ENCODE results near the gene ADAT1. TPM values are rescaled to one million over a fixed set of nuclear protein-coding genes. Genes with fewer than 3 reads are reported as not detected.

ADAT1 gene
- total and polyA plus RNA-seq, 10 donors: 13.2 to 120 (median 59.7) TPM

GRCh38 chr16:75660321-75660720, 37.2 kb upstream of the ADAT1 start:
- Histone ChIP-seq H3K27ac (no peak overlapping the region), H3K36me3 (peaks cover 5 to 74% (median 47%) of the 10 kb centered on the region in 6 donors), H3K9me3 (no peaks in the 10 kb centered on the region), H3K4me1 (peaks cover 0 to 16% (median 0%) of the 10 kb centered on the region in 6 donors), H3K27me3 (replicated peaks in 1 of 7) (no peaks in the 10 kb centered on the region), H3K4me3 (no peak overlapping the region)
- WGBS, 5 donors: 92 to 98% (median 95%) methylated on average over 3 to 6 of the region's 6 CpGs
- DNase-seq: no peak
- peak in 1 of 3 donors; percentile 7 for TF ChIP-seq POLR2AphosphoS5 (IDR thresholded peaks at IDR 0.05)
- no peak for TF ChIP-seq CTCF (IDR thresholded peaks at IDR 0.05 in 8 of 11, conservative IDR thresholded peaks at IDR 0.05 in 3 of 11)
- intact Hi-C loops (cut with DNase I; ENCODE audit: low total_unique reads): no loop called here

- 92 to 98% (median 92%) methylated on average over 2 of the region's 2 CpGs for WGBS, 5 donors
- Histone ChIP-seq H3K27me3 (replicated peaks in 1 of 7) (no peaks in the 10 kb centered on the region), H3K27ac (no peak overlapping the region), H3K36me3 (peaks cover 5 to 95% (median 59%) of the 10 kb centered on the region in 6 donors), H3K9me3 (no peaks in the 10 kb centered on the region), H3K4me1 (peaks cover 4 to 37% (median 13%) of the 10 kb centered on the region in 6 donors), H3K4me3 (no peak overlapping the region)
- peak in 1 of 3 donors; percentile 18 for TF ChIP-seq POLR2AphosphoS5 (IDR thresholded peaks at IDR 0.05)
- no peak for TF ChIP-seq POLR2A (IDR thresholded peaks at IDR 0.05)
- intact Hi-C loops (cut with DNase I; ENCODE audit: low total_unique reads): loop anchor here (10.0 kb wide), 1 partner anchor 97 kb away; no protein-coding TSS in a partner anchor
- no peak for DNase-seq
These were observed 35.1 kb upstream of the ADAT1 start for GRCh38 chr16:75658175-75658574.

GRCh38 chr16:75653922-75654321, 30.8 kb upstream of the ADAT1 start:
- peaks cover 5 to 57% (median 47%) of the 10 kb centered on the region in 6 donors for H3K36me3 ChIP-seq
- intact Hi-C loops (cut with DNase I; ENCODE audit: low total_unique reads): loop anchor here (10.0 kb wide), 1 partner anchor 101 kb away; no protein-coding TSS in a partner anchor
- DNase-seq: no peak

GRCh38 chr16:75648265-75649076, 25.4 kb upstream of the ADAT1 start:
- Histone ChIP-seq H3K36me3 (peaks cover 0 to 25% (median 13%) of the 10 kb centered on the region in 6 donors), H3K27ac (peak overlapping the region; percentile 85 to 99 (median 98)), H3K4me1 (peaks cover 62 to 78% (median 73%) of the 10 kb centered on the region in 6 donors), H3K9me3 (no peaks in the 10 kb centered on the region), H3K4me3 (peak overlapping the region; percentile 92 to 100 (median 98)), H3K27me3 (replicated peaks in 1 of 7) (no peaks in the 10 kb centered on the region)
- TF ChIP-seq POLR2A (IDR thresholded peaks at IDR 0.05): no peak
- TF ChIP-seq POLR2AphosphoS5 (IDR thresholded peaks at IDR 0.05): peak in 2 of 3 donors; percentile 4 to 45
- WGBS, 5 donors: 0% methylated on average over 25 to 62 of the region's 62 CpGs
- peak; percentile 95 for DNase-seq
- intact Hi-C loops (cut with DNase I; ENCODE audit: low total_unique reads): no loop called here

More at GRCh38 chr16:75653922-75654321, 30.8 kb upstream of the ADAT1 start:
- Histone ChIP-seq H3K9me3 (no peaks in the 10 kb centered on the region), H3K4me1 (peaks cover 34 to 67% (median 49%) of the 10 kb centered on the region in 6 donors), H3K4me3 (no peak overlapping the region), H3K27ac (no peak overlapping the region), H3K27me3 (replicated peaks in 1 of 7) (no peaks in the 10 kb centered on the region)
- TF ChIP-seq POLR2AphosphoS5 (IDR thresholded peaks at IDR 0.05) (no peak), POLR2A (IDR thresholded peaks at IDR 0.05) (no peak), CTCF (IDR thresholded peaks at IDR 0.05 in 8 of 11, conservative IDR thresholded peaks at IDR 0.05 in 3 of 11) (no peak)
- 71 to 80% (median 77%) methylated on average over 1 of the region's 1 CpG for WGBS, 5 donors

Measured in spleen (tissue), 11 donors.